ENCODE results near the gene SHB. TPM values are rescaled to one million over a fixed set of nuclear protein-coding genes. Genes with fewer than 3 reads are reported as not detected.

SHB gene
- total and polyA plus RNA-seq, 2 donors (not counting 3 experiments of a cell fraction or from before 2014, with no cell fraction given) = 13.4 to 24.9 TPM

GRCh38 chr9:37947977-37948376, 121.0 kb downstream of the SHB start:
- TF ChIP-seq POLR2AphosphoS5 (IDR thresholded peaks at IDR 0.05; ENCODE audit: insufficient read depth, low read depth, low read length) (no peak), GATA2 (IDR thresholded peaks at IDR 0.05; ENCODE audit: insufficient read depth, insufficient read length, low read depth, low read length) (no peak), JUN (IDR thresholded peaks at IDR 0.05; ENCODE audit: borderline replicate concordance, insufficient read depth, insufficient read length, low read depth) (no peak), MYC (IDR thresholded peaks at IDR 0.05; ENCODE audit: low read depth, low read length) (no peak), FOS (IDR thresholded peaks at IDR 0.05; ENCODE audit: borderline replicate concordance, insufficient read depth, low read length) (no peak), POLR2A (IDR thresholded peaks at IDR 0.05; ENCODE audit: low read depth, low read length) (no peak), CTCF (IDR thresholded peaks at IDR 0.05; ENCODE audit: extremely low read depth in 1 of 2, insufficient read depth in 1 of 2, low read depth in 1 of 2, low read length in 2 of 2) (no peak), EZH2 (IDR thresholded peaks at IDR 0.05; ENCODE audit: borderline replicate concordance, low read depth, low read length, severe bottlenecking) (no peak)
- TF ChIP-seq, protein P1, sequence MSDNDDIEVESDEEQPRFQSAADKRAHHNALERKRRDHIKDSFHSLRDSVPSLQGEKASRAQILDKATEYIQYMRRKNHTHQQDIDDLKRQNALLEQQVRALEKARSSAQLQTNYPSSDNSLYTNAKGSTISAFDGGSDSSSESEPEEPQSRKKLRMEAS (IDR thresholded peaks at IDR 0.05; ENCODE audit: insufficient read depth, insufficient read length) = no peak
- Histone ChIP-seq H2AFZ (ENCODE audit: low read depth, low read length) (no peak overlapping the region), H3K79me2 (ENCODE audit: control insufficient read depth, insufficient read depth, low read length) (no peaks in the 10 kb centered on the region), H3K9me1 (replicated peaks; ENCODE audit: control insufficient read depth, extremely low read depth, insufficient read depth, low read length) (no peaks in the 10 kb centered on the region), H3K9me3 (replicated peaks; ENCODE audit: control insufficient read depth, insufficient read depth, low read length) (no peaks in the 10 kb centered on the region), H3K4me3 (replicated peaks in 1 of 3; ENCODE audit: insufficient read depth in 1 of 3, low read depth in 1 of 3, low read length in 3 of 3) (no peak overlapping the region), H3K4me2 (ENCODE audit: insufficient read depth, low read length) (no peak overlapping the region), H4K20me1 (replicated peaks; ENCODE audit: control insufficient read depth, extremely low read depth, insufficient read depth, low read length) (no peaks in the 10 kb centered on the region), H3K27me3 (ENCODE audit: control insufficient read depth in 2 of 2, insufficient read depth in 2 of 2, low read length in 2 of 2) (no peaks in the 10 kb centered on the region), H3K36me3 (ENCODE audit: control insufficient read depth in 2 of 2, extremely low read depth in 1 of 2, insufficient read depth in 2 of 2, low read length in 2 of 2) (peaks cover 0 to 31% of the 10 kb centered on the region in 2 experiments), H3K27ac (ENCODE audit: insufficient read depth, low read depth, low read length) (no peak overlapping the region), H3K9ac (replicated peaks; ENCODE audit: extremely low read depth, insufficient read depth, low read length) (no peak overlapping the region), H3K4me1 (ENCODE audit: control insufficient read depth, extremely low read depth, insufficient read depth, low read length) (peaks cover 20% of the 10 kb centered on the region)
- intact Hi-C loops (cut with micrococcal nuclease) = no loop called here
- dilution Hi-C loops (cut with MboI; ENCODE audit: extremely low pct_ligation_motif_present, low sequenced_read_pairs) = no loop called here
- ChIA-PET CTCF (no interaction called here), POLR2A (no interaction called here)
- BruUV-seq (replicated peaks) = no TSS peak
- no peak for DNase-seq (ENCODE audit: low read depth, low spot score)
- FAIRE-seq = no peak

Measured in endothelial cell of umbilical vein (primary cell).